ENCODE data around the gene HAAO. TPM values are rescaled to one million over a fixed set of nuclear protein-coding genes. Genes with fewer than 3 reads are reported as not detected.

Gene HAAO
- total and polyA plus RNA-seq, 2 experiments from 2014 or later, result 0.30 to 0.43 TPM

- no peak for TF ChIP-seq CTCF (IDR thresholded peaks at IDR 0.05; ENCODE audit: low read depth, low read length)
- DNase-seq (ENCODE audit: low read depth in 1 of 2, low spot score in 1 of 2), result no peak
- Histone ChIP-seq H3K4me3 (no peak overlapping the region), H3K9me3 (ENCODE audit: low read depth) (no peaks in the 10 kb centered on the region), H3K27me3 (no peaks in the 10 kb centered on the region), H3K36me3 (no peaks in the 10 kb centered on the region), H3K4me1 (ENCODE audit: low read depth) (no peaks in the 10 kb centered on the region), H3K27ac (no peak overlapping the region)
Measured at GRCh38 chr2:42758751-42759150, 33.6 kb downstream of the HAAO start.

GRCh38 chr2:42757981-42758740, 34.2 kb downstream of the HAAO start:
- Histone ChIP-seq H3K4me1 (ENCODE audit: low read depth) (no peaks in the 10 kb centered on the region), H3K36me3 (no peaks in the 10 kb centered on the region), H3K27ac (no peak overlapping the region)

GRCh38 chr2:42756966-42757513, 35.3 kb downstream of the HAAO start:
- Histone ChIP-seq H3K36me3 (no peaks in the 10 kb centered on the region), H3K27me3 (no peaks in the 10 kb centered on the region), H3K4me1 (ENCODE audit: low read depth) (no peaks in the 10 kb centered on the region), H3K9me3 (ENCODE audit: low read depth) (no peaks in the 10 kb centered on the region), H3K4me3 (no peak overlapping the region), H3K27ac (no peak overlapping the region)
- TF ChIP-seq CTCF (IDR thresholded peaks at IDR 0.05; ENCODE audit: low read depth, low read length), result no peak
- DNase-seq (ENCODE audit: low read depth in 1 of 2, low spot score in 1 of 2), result no peak

More at GRCh38 chr2:42757981-42758740, 34.2 kb downstream of the HAAO start:
- DNase-seq (ENCODE audit: low read depth in 1 of 2, low spot score in 1 of 2), result no peak
- H3K9me3 ChIP-seq (ENCODE audit: low read depth), result no peaks in the 10 kb centered on the region
- no peak for TF ChIP-seq CTCF (IDR thresholded peaks at IDR 0.05; ENCODE audit: low read depth, low read length)
- H3K27me3 ChIP-seq, result no peaks in the 10 kb centered on the region
- H3K4me3 ChIP-seq, result no peak overlapping the region

GRCh38 chr2:42756150-42756775, 36.1 kb downstream of the HAAO start:
- no peak for TF ChIP-seq CTCF (IDR thresholded peaks at IDR 0.05; ENCODE audit: low read depth, low read length)
- no peaks in the 10 kb centered on the region for H3K27me3 ChIP-seq
- no peak for DNase-seq (ENCODE audit: low read depth in 1 of 2, low spot score in 1 of 2)
- H3K36me3 ChIP-seq, result no peaks in the 10 kb centered on the region
- H3K4me3 ChIP-seq, result no peak overlapping the region
- no peaks in the 10 kb centered on the region for H3K9me3 ChIP-seq (ENCODE audit: low read depth)
- no peak overlapping the region for H3K27ac ChIP-seq
- peaks cover 2% of the 10 kb centered on the region for H3K4me1 ChIP-seq (ENCODE audit: low read depth)

GRCh38 chr2:42755191-42755880, 37.0 kb downstream of the HAAO start:
- Histone ChIP-seq H3K9me3 (ENCODE audit: low read depth) (no peaks in the 10 kb centered on the region), H3K4me1 (ENCODE audit: low read depth) (peaks cover 9% of the 10 kb centered on the region), H3K36me3 (no peaks in the 10 kb centered on the region), H3K4me3 (no peak overlapping the region), H3K27me3 (no peaks in the 10 kb centered on the region), H3K27ac (no peak overlapping the region)
- peak in 1 of 2 donors; percentile 8 for DNase-seq (ENCODE audit: low read depth in 1 of 2, low spot score in 1 of 2)
- no peak for TF ChIP-seq CTCF (IDR thresholded peaks at IDR 0.05; ENCODE audit: low read depth, low read length)
